Endothelial cell of umbilical vein (primary cell): Measurements from ENCODE around the gene SLC14A1.

Experiments used
- CTCF ChIP-seq, 2 donors: IDR thresholded peaks; 1 replicate in 1 of 2; 2 replicates in 1 of 2; pipeline ENCODE4 v1.5.1; 2011; ENCODE audit warnings: low read length in 2 of 2, mild to moderate bottlenecking in 2 of 2, moderate library complexity in 2 of 2, control low read depth in 1 of 2, inconsistent platforms in 1 of 2, low read depth in 1 of 2; ENCODE audit not compliant: insufficient read depth in 1 of 2; ENCODE audit errors: extremely low read depth in 1 of 2
- EZH2 ChIP-seq: IDR thresholded peaks from 2 replicates; pipeline ENCODE4 v1.6.1; 2012; ENCODE audit warnings: borderline replicate concordance, low read depth, mild to moderate bottlenecking, moderate library complexity, low read length, inconsistent platforms; ENCODE audit not compliant: severe bottlenecking
- JUN ChIP-seq: IDR thresholded peaks from 2 replicates; pipeline ENCODE4 v1.6.1; 2011; ENCODE audit warnings: borderline replicate concordance, low read depth; ENCODE audit not compliant: insufficient read length, insufficient read depth
- MAX ChIP-seq: IDR thresholded peaks from 2 replicates; pipeline ENCODE4 v1.6.1; 2011; ENCODE audit not compliant: insufficient read depth, insufficient read length
- MYC ChIP-seq: IDR thresholded peaks from one replicate; pipeline ENCODE4 v1.6.1; 2011; ENCODE audit warnings: mild to moderate bottlenecking, low read depth, low read length
- POLR2A ChIP-seq: IDR thresholded peaks from 2 replicates; pipeline ENCODE4 v1.6.1; 2012; ENCODE audit warnings: low read depth, mild to moderate bottlenecking, control low read depth, low read length
- POLR2AphosphoS5 ChIP-seq: IDR thresholded peaks from 2 replicates; pipeline ENCODE4 v1.6.1; 2012; ENCODE audit warnings: low read depth, mild to moderate bottlenecking, control low read depth, low read length, moderate library complexity; ENCODE audit not compliant: insufficient read depth

GRCh38 chr18:45783097-45784075 is 59.4 kb downstream of the SLC14A1 start:
- TF ChIP-seq POLR2AphosphoS5, result no peak
- TF ChIP-seq CTCF (IDR thresholded peaks at IDR 0.05; ENCODE audit: extremely low read depth in 1 of 2, insufficient read depth in 1 of 2, low read depth in 1 of 2, low read length in 2 of 2), result no peak
- TF ChIP-seq POLR2A, result no peak
- TF ChIP-seq EZH2, result no peak
- TF ChIP-seq MAX, result no peak
- no peak for TF ChIP-seq JUN
- TF ChIP-seq MYC, result no peak
